GM19397 (cell line): ENCODE data around the gene RPS13.
"Not testable (repeated sequence)": the region's sequence is repeated elsewhere in the genome, so short reads cannot be mapped to it uniquely, and the experiment has no call there.

Experiments used
- ATAC-seq: cut with Tn5 transposase; IDR thresholded peaks from one replicate; pipeline ENCODE4 v1.9.1; 2021; ENCODE audit warnings: mild to moderate bottlenecking, moderate library complexity; ENCODE audit not compliant: unreplicated experiment

Gene RPS13

GRCh38 chr11:17077520-17078401 lies at the start of gene RPS13:
Gene RPS13 (minus strand): TSS chr11:17077667. CDS start chr11:17077641, 26 bp downstream.
- ATAC-seq = peak; percentile 95

GRCh38 chr11:17121981-17122380 lies 44.5 kb upstream of the RPS13 start:
- ATAC-seq = no peak

GRCh38 chr11:17117262-17117661 lies 39.8 kb upstream of the RPS13 start:
- no peak for ATAC-seq

GRCh38 chr11:17116117-17116516 lies 38.6 kb upstream of the RPS13 start:
- ATAC-seq = no peak

GRCh38 chr11:17107745-17108144 lies 30.3 kb upstream of the RPS13 start:
- ATAC-seq = not testable (repeated sequence)

- ATAC-seq = not testable (repeated sequence)
Observed at GRCh38 chr11:17105404-17106040, 28.1 kb upstream of the RPS13 start.

- no peak for ATAC-seq
Observed at GRCh38 chr11:17102462-17102861, 25.0 kb upstream of the RPS13 start.

GRCh38 chr11:17098658-17099057 lies 21.2 kb upstream of the RPS13 start:
- no peak for ATAC-seq

- no peak for ATAC-seq
Observed at GRCh38 chr11:17098038-17098437, 20.6 kb upstream of the RPS13 start.

GRCh38 chr11:17085976-17086375 lies 8.5 kb upstream of the RPS13 start:
- not testable (repeated sequence) for ATAC-seq

GRCh38 chr11:17077240-17077519 lies 287 bp downstream of the RPS13 start:
- ATAC-seq = peak; percentile 20

GRCh38 chr11:17076517-17077239 lies 789 bp downstream of the RPS13 start:
- ATAC-seq = no peak

GRCh38 chr11:17075506-17075905 lies 2.0 kb downstream of the RPS13 start:
- ATAC-seq = no peak

- no peak for ATAC-seq
Observed at GRCh38 chr11:17073370-17074027, 4.0 kb downstream of the RPS13 start.

- no peak for ATAC-seq
Observed at GRCh38 chr11:17067417-17067816, 10.1 kb downstream of the RPS13 start.

GRCh38 chr11:17066691-17067090 lies 10.8 kb downstream of the RPS13 start:
- no peak for ATAC-seq

GRCh38 chr11:17063171-17064002 lies 14.1 kb downstream of the RPS13 start:
- ATAC-seq = peak; percentile 76

GRCh38 chr11:17051146-17051545 lies 26.3 kb downstream of the RPS13 start:
- not testable (repeated sequence) for ATAC-seq

- ATAC-seq = not testable (repeated sequence)
Observed at GRCh38 chr11:17048491-17048890, 29.0 kb downstream of the RPS13 start.

- ATAC-seq = no peak
Observed at GRCh38 chr11:17046690-17047089, 30.8 kb downstream of the RPS13 start.
